Measurements from ENCODE around the gene TSGA10.
"Not testable (repeated sequence)": the region's sequence is repeated elsewhere in the genome, so short reads cannot be mapped to it uniquely, and the experiment has no call there.

The TSGA10 gene

GRCh38 chr2:99154643-99155536, at the start of gene TSGA10, which contains the start of gene LIPT1:
Gene TSGA10 (minus strand): TSS chr2:99154942. CDS start chr2:99109439, 45,503 bp downstream.
Gene LIPT1 (plus strand): TSS chr2:99154967. CDS start chr2:99161958, 6,991 bp downstream.
- peak; percentile 8 for FAIRE-seq

GRCh38 chr2:99201959-99202678, 47.4 kb upstream of the TSGA10 start:
- FAIRE-seq, result no peak

GRCh38 chr2:99200076-99200800, 45.5 kb upstream of the TSGA10 start:
- no peak for FAIRE-seq

- no peak for FAIRE-seq
These were observed 43.5 kb upstream of the TSGA10 start for GRCh38 chr2:99198103-99198841.

GRCh38 chr2:99192364-99192763, 37.6 kb upstream of the TSGA10 start:
- FAIRE-seq, result not testable (repeated sequence)

- no peak for FAIRE-seq
These were observed 35.8 kb upstream of the TSGA10 start for GRCh38 chr2:99190548-99190947.

- FAIRE-seq, result no peak
These were observed 33.6 kb upstream of the TSGA10 start for GRCh38 chr2:99188357-99188756.

GRCh38 chr2:99187011-99187410, 32.3 kb upstream of the TSGA10 start:
- no peak for FAIRE-seq

- FAIRE-seq, result no peak
These were observed 30.1 kb upstream of the TSGA10 start for GRCh38 chr2:99184811-99185210.

GRCh38 chr2:99183025-99183424, 28.3 kb upstream of the TSGA10 start:
- no peak for FAIRE-seq

GRCh38 chr2:99181624-99182000, 26.9 kb upstream of the TSGA10 start:
- FAIRE-seq, result no peak

GRCh38 chr2:99180755-99181623, 26.2 kb upstream of the TSGA10 start, which contains the start of the genes MITD1 and MRPL30:
Gene MITD1 (minus strand): TSS chr2:99181058. CDS start chr2:99180981, 77 bp downstream.
Gene MRPL30 (plus strand): TSS chr2:99181184. CDS start chr2:99186204, 5,020 bp downstream.
- peak; percentile 66 for FAIRE-seq

- peak; percentile 11 for FAIRE-seq
These were observed 16.8 kb upstream of the TSGA10 start for GRCh38 chr2:99171377-99172140.

- no peak for FAIRE-seq
These were observed 14.8 kb upstream of the TSGA10 start for GRCh38 chr2:99169534-99169933.

GRCh38 chr2:99166218-99166617, 11.5 kb upstream of the TSGA10 start:
- no peak for FAIRE-seq

GRCh38 chr2:99159594-99159993, 4.9 kb upstream of the TSGA10 start:
- FAIRE-seq, result no peak

- no peak for FAIRE-seq
These were observed 3.9 kb upstream of the TSGA10 start for GRCh38 chr2:99158599-99158998.

- FAIRE-seq, result no peak
These were observed 2.1 kb upstream of the TSGA10 start for GRCh38 chr2:99156891-99157290.

GRCh38 chr2:99153921-99154604, 679 bp downstream of the TSGA10 start:
- FAIRE-seq, result no peak

Measured in G401.6 (cell line).